ENCODE data around the gene GAREM2.

DNA sequence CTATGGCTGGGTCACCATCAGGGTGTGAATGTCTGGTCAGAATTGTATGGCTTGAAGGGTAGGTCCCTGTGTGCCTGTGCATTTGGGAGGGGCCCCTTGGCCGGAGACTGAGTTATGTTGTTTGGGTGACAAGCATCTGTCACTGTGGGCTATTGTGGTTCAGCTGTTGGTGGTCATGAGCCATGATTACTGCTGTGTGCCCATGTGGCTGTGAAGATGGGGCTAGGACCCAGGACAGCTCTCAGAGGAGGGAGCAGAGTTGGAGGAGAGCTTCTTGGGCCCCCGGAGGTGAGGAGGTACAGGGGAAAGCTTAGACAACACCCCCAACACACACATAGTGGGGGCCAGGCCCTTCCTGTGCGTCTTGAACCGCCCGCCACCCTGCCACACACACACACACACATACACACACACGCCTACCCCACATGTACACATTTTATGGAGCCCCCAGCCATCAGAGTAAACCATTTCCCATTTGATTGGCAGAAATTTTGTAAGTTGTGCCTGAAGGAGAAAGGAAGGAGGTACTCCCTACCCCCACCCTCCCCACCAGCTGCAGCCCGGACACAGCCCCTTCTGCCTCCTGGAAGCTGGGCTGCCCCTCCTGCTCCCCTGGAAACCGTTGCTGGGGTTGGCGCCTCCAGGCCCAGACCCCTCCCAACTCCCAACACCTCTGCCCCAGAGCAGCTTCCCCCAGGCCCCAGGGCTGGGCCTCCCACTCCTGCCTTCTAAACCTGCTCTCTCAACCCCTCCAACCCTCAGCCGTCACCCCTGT, 2.0 kb downstream of the GAREM2 start:
- TF ChIP-seq CTCF (IDR thresholded peaks at IDR 0.05; ENCODE audit: insufficient read depth, low read depth, low read length): no peak
- TF ChIP-seq EZH2 (IDR thresholded peaks at IDR 0.05; ENCODE audit: insufficient read depth, low read length): no peak
